Measurements from ENCODE around the gene AFF2. TPM values are rescaled to one million over a fixed set of nuclear protein-coding genes. Genes with fewer than 3 reads are reported as not detected.
A peak's percentile ranks its signal among the peaks of the same experiment; 100 is the strongest.

The AFF2 gene
- total and polyA plus RNA-seq, 12 donors: 0.07 to 17.9 (median 1.7) TPM

GRCh38 chrX:148498067-148498466 lies 2.4 kb upstream of the AFF2 start:
- intact Hi-C loops (cut with DNase I): no loop called here
- Histone ChIP-seq H3K4me1 (replicated peaks in 1 of 2) (no peaks in the 10 kb centered on the region), H3K4me3 (no peak overlapping the region), H3K9me3 (replicated peaks in 1 of 3) (no peaks in the 10 kb centered on the region), H3K27ac (no peak overlapping the region), H3K27me3 (peaks cover 24% of the 10 kb centered on the region), H3K36me3 (replicated peaks in 1 of 2) (no peaks in the 10 kb centered on the region)
- no peak for DNase-seq
- TF ChIP-seq, protein P1, sequence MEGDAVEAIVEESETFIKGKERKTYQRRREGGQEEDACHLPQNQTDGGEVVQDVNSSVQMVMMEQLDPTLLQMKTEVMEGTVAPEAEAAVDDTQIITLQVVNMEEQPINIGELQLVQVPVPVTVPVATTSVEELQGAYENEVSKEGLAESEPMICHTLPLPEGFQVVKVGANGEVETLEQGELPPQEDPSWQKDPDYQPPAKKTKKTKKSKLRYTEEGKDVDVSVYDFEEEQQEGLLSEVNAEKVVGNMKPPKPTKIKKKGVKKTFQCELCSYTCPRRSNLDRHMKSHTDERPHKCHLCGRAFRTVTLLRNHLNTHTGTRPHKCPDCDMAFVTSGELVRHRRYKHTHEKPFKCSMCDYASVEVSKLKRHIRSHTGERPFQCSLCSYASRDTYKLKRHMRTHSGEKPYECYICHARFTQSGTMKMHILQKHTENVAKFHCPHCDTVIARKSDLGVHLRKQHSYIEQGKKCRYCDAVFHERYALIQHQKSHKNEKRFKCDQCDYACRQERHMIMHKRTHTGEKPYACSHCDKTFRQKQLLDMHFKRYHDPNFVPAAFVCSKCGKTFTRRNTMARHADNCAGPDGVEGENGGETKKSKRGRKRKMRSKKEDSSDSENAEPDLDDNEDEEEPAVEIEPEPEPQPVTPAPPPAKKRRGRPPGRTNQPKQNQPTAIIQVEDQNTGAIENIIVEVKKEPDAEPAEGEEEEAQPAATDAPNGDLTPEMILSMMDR (IDR thresholded peaks at IDR 0.05): no peak
- no peak for TF ChIP-seq POLR2A (IDR thresholded peaks at IDR 0.05)
- 63 to 74% (median 65%) methylated on average over 2 to 3 of the region's 3 CpGs for WGBS, 4 donors

DNA sequence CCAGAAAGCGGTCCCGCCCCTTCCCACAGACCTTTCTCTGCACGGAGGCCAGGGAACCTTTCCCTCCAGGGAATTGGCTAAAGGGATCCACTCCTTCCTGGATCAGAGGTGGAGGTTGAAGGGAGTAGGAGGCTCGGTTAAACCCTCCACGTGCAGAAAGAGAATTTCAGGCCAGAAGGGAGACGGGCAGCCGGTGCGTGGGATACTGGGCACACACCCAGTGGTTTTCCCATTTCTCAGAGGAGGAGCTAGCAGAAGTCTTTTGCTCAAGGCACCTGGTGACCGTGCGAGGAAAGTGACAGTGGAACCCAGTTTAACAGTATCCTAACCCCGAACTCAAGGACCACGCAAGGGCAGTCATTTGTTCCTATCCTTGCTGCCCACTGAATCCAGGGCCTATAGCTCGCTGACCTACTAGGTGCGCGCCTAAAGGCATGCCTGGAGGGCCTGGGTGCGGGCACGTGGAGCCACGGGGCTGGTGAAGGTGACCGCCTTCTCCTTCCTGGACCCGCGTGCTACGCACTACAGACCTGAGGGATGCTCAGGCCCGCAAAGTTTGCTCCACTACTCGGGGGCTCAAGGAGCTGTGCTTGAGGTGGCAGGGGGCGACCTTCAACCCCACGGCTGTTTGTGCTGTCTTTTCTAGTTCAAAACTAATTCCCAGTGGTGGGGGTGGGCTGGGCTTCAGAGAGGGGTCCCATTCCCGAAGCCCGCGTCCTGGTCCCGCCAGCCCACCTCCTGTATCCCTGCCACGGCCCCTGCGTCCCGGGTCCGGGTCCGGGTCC lies 587 bp upstream of the AFF2 start:
- TF ChIP-seq, protein P1 (IDR thresholded peaks at IDR 0.05): no peak
- TF ChIP-seq POLR2A (IDR thresholded peaks at IDR 0.05): no peak
- 24 to 81% (median 61%) methylated on average over 5 to 35 of the region's 35 CpGs for WGBS, 4 donors
- H3K4me1 ChIP-seq (replicated peaks in 1 of 2): no peaks in the 10 kb centered on the region
- DNase-seq: no peak
- peak overlapping the region in 1 of 4 donors; percentile 32 for H3K4me3 ChIP-seq
- intact Hi-C loops (cut with DNase I): no loop called here
- peaks cover 37% of the 10 kb centered on the region for H3K27me3 ChIP-seq
- no peak overlapping the region for H3K27ac ChIP-seq
- no peaks in the 10 kb centered on the region for H3K9me3 ChIP-seq (replicated peaks in 1 of 3)
- H3K36me3 ChIP-seq (replicated peaks in 1 of 2): no peaks in the 10 kb centered on the region

- TF ChIP-seq POLR2A (IDR thresholded peaks at IDR 0.05): no peak
- TF ChIP-seq, protein P1 (IDR thresholded peaks at IDR 0.05): no peak
- H3K27ac ChIP-seq: no peak overlapping the region
- no peaks in the 10 kb centered on the region for H3K36me3 ChIP-seq (replicated peaks in 1 of 2)
- WGBS, 4 donors: 4 to 38% (median 19%) methylated on average over 14 to 43 of the region's 43 CpGs
- H3K27me3 ChIP-seq: peaks cover 43% of the 10 kb centered on the region
- intact Hi-C loops (cut with DNase I): no loop called here
- no peak for DNase-seq
- no peaks in the 10 kb centered on the region for H3K9me3 ChIP-seq (replicated peaks in 1 of 3)
- H3K4me1 ChIP-seq (replicated peaks in 1 of 2): no peaks in the 10 kb centered on the region
- peak overlapping the region in 1 of 4 donors; percentile 58 for H3K4me3 ChIP-seq
Observed at GRCh38 chrX:148501386-148502066, 1.1 kb downstream of the AFF2 start.

- no peaks in the 10 kb centered on the region for H3K9me3 ChIP-seq (replicated peaks in 1 of 3)
- no peaks in the 10 kb centered on the region for H3K4me1 ChIP-seq (replicated peaks in 1 of 2)
- DNase-seq: no peak
- TF ChIP-seq, protein P1 (IDR thresholded peaks at IDR 0.05): no peak
- TF ChIP-seq POLR2A (IDR thresholded peaks at IDR 0.05): no peak
- no peak overlapping the region for H3K27ac ChIP-seq
- H3K36me3 ChIP-seq (replicated peaks in 1 of 2): no peaks in the 10 kb centered on the region
- WGBS, 4 donors: 54 to 69% (median 60%) methylated on average over 2 to 15 of the region's 15 CpGs
- intact Hi-C loops (cut with DNase I): no loop called here
- H3K27me3 ChIP-seq: peaks cover 50% of the 10 kb centered on the region
- no peak overlapping the region for H3K4me3 ChIP-seq
Observed at GRCh38 chrX:148504506-148504905, 4.1 kb downstream of the AFF2 start.
